HepG2 (cell line): ENCODE data around the gene RABGAP1L.

Experiments used
- MYC ChIP-seq: sonication (generic); formaldehyde crosslinking; IDR thresholded peaks from 2 replicates; pipeline ENCODE4 v1.9.0; 2021; ENCODE audit warnings: missing genetic modification reagents, borderline replicate concordance
- PHF20 ChIP-seq: sonication (generic); formaldehyde crosslinking; IDR thresholded peaks from 2 replicates; pipeline ENCODE4 v1.5.0; 2020; ENCODE audit warnings: mild to moderate bottlenecking, missing genetic modification reagents
- SAP130 ChIP-seq: IDR thresholded peaks from 2 replicates; pipeline ENCODE4 v1.6.1; 2016; ENCODE audit warnings: low read depth
- ZNF513 ChIP-seq: sonication (generic); formaldehyde crosslinking; conservative IDR thresholded peaks from 2 replicates; pipeline ENCODE4 v1.5.0; 2020; ENCODE audit warnings: missing genetic modification reagents
- ZNF615 ChIP-seq: sonication (generic); formaldehyde crosslinking; IDR thresholded peaks from 2 replicates; pipeline ENCODE4 v1.5.0; 2020; ENCODE audit warnings: mild to moderate bottlenecking, missing genetic modification reagents, borderline replicate concordance

- TF ChIP-seq PHF20 (no peak), SAP130 (CRISPR knock-in tag) (no peak), ZNF513 (CRISPR knock-in tag) (no peak), ZNF615 (no peak), MYC (no peak)
These were observed 80.2 kb downstream of the RABGAP1L start for GRCh38 chr1:174239541-174239940.
